HG03196 (cell line): ENCODE results near the gene FYN.

Experiments
- ATAC-seq: cut with Tn5 transposase; IDR thresholded peaks from one replicate; pipeline ENCODE4 v1.9.1; 2021; ENCODE audit not compliant: unreplicated experiment

Gene FYN

GRCh38 chr6:111884068-111884467, 10.8 kb upstream of the FYN start:
- no peak for ATAC-seq

GRCh38 chr6:111880181-111880888, 7.1 kb upstream of the FYN start:
- ATAC-seq, result no peak

DNA sequence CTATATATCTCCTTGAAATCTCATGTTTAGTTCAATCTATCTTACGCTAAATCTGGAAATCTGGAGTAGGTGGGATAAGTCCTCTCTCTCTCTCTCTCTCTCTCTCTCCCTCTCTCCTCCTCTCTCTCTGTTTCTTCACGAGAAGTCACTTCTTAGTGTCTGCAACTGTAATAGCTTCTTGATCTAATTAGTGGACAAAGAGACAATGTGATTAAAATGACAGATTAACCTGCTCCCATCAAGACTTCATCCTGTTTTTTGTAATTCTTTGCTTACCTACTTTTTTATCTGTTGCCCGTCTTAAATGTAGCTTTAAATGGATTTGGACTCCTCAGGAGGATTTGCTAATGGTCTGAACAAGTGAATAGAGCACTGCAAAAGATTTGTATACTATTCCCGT, 2.5 kb upstream of the FYN start:
- ATAC-seq, result no peak

DNA sequence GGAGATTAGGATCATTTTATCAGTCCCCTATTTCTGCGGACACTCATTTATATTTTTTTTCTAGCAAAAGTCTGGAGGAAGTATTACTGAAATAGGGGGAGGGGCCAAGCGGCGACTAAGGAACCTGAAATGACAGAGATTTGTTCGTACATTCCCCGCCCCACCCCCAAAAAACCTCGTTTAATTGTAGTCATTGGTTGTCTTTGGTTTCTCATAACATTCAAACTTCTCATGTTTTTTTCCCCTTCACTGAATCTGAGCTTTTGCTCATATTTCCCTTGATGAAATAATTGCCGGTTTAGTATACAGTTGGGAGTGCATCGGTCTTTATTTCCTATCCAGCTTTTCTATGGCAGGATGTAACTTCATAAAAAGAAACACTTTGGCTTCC, 768 bp upstream of the FYN start:
- no peak for ATAC-seq

GRCh38 chr6:111872401-111873177, 663 bp downstream of the FYN start:
- peak; percentile 10 for ATAC-seq

DNA sequence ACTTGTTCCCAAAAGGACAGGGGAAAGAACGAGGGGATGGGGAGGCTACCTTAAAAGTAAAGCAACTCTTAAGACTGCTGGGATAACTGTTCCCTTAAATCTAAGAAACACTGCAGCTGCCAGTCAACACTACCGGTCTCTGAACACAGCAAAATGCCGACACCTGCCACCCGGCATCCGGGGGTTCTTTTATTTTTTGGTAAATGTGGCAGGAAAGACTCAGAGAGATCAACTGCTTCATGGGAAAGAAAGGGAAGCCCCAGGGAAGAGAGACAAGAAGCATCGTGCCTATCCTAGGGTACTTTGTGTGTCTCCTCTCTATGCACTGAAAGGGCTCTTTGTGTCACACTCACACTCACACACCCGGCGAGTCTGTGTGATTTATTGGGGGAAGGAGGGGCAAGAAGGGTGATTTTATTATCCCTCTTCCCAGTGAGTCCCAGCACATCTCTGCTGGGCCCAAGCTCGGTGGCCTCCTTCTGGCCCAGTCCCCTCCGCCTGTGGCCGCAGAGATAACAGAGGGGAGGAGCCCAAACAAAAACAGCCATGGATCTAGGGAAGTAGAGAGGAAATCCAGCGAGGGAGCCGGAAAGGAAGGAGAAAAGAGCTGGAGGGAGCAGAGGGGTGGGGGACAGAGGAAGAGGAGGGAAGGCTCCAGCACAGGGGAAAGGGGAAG, 1.4 kb downstream of the FYN start:
- no peak for ATAC-seq

DNA sequence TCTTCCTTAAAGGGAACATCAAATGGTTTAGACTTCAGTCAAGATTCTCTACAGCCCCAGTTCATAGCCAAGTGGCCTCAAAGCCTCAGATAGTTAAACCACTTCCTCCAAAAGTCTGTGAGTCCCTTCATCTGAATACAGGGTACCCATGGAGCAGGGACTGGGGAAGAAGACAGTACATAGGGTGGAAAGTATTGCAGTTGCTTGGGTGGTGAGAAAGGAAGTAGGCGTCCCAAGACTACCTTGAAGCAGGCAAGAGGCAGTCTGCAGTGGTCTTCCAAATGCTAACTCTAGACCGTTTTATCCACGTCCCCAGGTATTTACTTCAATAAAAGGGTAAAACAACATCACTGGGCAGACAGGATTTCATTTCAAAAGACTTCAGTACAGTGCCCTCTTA, 2.0 kb downstream of the FYN start:
- no peak for ATAC-seq

GRCh38 chr6:111870742-111871064, 2.5 kb downstream of the FYN start:
- no peak for ATAC-seq

- ATAC-seq, result no peak
Observed at GRCh38 chr6:111870051-111870741, 3.1 kb downstream of the FYN start.

DNA sequence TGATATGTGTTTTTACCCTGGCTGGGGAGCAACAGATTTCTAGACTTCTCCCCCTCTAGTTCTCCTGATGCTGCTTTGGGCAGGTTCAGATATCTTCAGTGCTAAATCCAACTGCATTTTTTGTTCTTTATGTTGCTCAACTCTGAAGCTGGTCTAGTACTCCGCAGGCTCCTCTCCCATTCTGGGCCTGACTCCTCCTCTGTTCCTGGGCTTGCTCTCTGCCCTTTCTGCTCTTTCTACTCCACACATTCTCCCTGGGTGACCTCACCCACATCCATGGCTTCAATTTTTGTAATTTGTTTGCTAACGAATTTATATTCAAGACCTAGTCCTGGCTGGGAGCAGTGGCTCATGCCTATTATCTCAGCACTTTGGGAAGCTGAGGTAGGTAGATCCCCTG, 6.4 kb downstream of the FYN start:
- no peak for ATAC-seq

DNA sequence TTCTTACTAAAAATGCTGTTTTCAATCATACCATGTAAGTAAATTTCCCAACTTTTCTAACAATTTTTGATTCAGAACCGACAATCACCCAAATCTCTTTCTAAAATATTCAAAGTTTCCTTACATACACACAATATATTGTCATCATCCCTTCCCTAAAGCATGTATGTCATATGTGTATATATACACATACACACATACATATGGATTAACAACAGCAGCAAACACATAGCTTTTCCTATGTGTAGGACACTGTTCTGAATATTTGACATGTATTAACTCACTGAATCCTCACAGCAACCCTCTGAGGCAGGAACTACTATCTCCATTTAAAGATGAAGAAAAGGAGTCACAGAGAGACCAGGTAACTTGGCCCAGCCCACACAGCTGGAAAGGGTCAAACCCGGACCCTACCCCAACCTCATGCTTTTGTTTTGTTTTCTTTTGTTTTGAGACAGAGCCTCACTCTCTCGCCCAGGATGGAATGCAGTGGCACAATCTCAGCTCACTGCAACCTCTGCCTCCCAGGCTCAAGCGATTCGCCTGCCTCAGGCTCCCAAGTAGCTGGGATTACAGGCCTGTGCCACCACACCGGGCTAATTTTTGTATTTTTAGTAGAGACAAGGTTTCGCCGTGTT, 7.2 kb downstream of the FYN start:
- no peak for ATAC-seq

DNA sequence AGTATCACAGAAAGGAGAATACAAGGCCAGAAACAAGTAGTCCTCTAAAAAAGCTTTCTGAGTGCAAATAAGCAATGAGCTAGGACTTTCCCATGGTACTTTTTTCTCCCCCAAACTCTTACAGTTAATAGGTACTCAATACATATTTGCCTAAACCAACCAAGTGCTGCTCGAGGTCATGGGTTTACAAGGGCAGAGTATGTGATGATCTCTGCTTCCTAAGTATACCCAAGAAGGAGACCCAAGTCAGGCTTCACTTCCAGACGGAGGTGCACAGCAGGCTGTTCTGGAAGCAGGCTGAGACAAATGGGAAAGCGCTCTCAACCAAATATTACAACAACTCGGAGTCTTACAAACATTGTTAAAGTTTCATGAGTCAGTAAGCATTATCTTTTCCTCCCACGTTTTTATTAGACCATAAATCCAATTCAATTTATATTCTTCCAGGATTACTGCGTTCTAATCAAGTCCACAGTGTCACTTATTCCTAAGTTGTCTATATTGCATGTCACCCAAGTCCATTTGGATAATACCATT, 8.1 kb downstream of the FYN start:
- no peak for ATAC-seq

GRCh38 chr6:111864138-111865048, 8.9 kb downstream of the FYN start:
- no peak for ATAC-seq

GRCh38 chr6:111862741-111863140, 10.5 kb downstream of the FYN start:
- no peak for ATAC-seq

DNA sequence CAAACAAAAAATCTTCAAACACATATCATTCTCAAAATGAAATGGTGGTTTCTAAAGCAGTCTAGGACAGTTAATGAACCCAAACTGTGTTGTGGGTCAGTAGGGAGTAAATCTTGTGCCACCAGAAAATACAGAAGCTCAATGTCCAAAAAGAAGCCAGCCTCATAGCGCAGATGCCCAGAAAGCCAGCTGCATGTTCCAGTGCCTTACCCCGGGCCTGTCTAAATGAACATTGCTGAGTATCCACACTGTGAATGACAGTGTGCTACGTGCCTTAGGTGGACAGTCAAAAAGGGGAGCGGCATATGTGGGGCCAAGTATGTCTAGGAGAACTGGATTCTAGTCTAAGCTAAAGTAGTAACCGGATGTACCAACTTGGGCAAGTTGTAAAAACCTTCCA, 10.9 kb downstream of the FYN start:
- ATAC-seq, result no peak

DNA sequence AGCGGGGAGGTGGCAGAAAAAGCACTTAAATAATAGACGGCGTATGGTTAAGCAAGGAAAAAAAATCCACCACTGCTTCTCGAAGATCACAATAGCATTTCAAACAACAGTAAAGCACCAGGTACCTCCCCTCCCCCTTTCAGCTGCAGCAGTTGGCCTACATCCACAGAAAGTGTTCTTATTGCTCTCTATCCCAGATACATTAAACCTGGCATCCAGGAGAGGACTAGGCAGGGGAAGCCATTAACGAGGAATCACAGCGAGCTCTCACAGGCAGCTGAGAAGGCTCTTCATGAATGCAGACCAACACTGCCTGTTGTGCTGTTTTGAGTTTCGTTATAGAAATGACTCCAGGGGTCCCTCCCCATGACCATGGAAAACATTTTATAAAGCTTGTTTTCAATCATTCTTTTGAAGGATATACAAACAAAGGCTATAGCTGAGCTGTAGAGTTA, 11.8 kb downstream of the FYN start:
- no peak for ATAC-seq

GRCh38 chr6:111858347-111858746, 14.9 kb downstream of the FYN start:
- no peak for ATAC-seq

- ATAC-seq, result no peak
Observed at GRCh38 chr6:111857674-111858337, 15.4 kb downstream of the FYN start.

DNA sequence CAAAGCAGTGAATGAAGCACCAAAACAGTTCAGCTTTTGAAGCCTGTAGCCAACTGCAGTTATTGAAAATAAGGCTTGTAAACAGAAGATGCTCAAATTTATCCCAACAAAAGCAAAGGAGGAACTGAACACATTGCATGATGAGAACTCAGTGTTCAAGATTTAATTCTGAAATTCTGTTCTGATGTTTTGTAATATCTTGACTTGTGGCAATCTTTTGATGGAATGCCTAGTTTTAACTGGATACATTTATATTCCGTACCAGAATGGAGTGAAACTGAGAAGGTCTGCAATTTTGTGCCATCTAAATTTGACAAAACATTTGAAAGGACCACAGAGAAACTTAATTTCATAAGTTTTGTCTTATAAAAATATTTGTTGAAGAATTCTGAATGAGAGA, 17.5 kb downstream of the FYN start:
- no peak for ATAC-seq
